Fibroblast of the aortic adventitia (primary cell): ENCODE data around the gene GATA2. TPM values are rescaled to one million over a fixed set of nuclear protein-coding genes. Genes with fewer than 3 reads are reported as not detected.
A peak's percentile ranks its signal among the peaks of the same experiment; 100 is the strongest.

Experiments used
- DNase-seq: peaks from one replicate; pipeline ENCODE4 v3.0.0-alpha.2; 2010; ENCODE audit warnings: low read depth
- H3K4me3 ChIP-seq: 2 replicates; pipeline ENCODE4 v1.5.1; 2011; ENCODE audit warnings: low read depth, mild to moderate bottlenecking, control low read depth, low read length, moderate library complexity
- total RNA-seq: library from RNA; depleted of rRNA; stranded (reverse); fragments of >200 nt; gene quantifications from 2 replicates; pipeline ENCODE4 v1.2.3, GENCODE V29; 2012; ENCODE audit warnings: low replicate concordance
- TF ChIP-seq, protein P1 (sequence below): IDR thresholded peaks from 2 replicates; pipeline ENCODE4 v1.5.1; 2011; ENCODE audit warnings: mild to moderate bottlenecking, low read length, control low read depth, inconsistent platforms; ENCODE audit not compliant: insufficient read depth

The GATA2 gene
- total RNA-seq, 1 donor = 9.3 TPM

DNA sequence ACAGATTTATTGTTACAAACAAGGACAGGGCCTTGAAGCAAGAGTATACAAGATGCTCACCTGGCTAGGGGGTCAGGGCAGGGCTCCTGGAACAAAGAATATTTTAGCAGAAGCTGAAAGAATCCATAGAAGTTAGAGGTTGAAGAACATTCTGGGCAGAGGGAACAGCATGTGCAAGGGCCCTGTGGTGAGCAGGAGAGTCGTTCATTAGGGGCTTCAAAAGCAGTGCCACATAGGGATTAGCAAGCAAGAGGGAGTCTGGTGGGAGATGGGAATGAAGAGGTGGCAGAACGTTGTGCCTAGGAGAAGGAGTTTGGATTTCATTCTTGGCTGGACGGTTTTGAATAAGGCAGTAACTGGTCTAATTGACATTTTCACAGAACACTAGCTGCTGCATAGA is 49.2 kb downstream of the GATA2 start:
- TF ChIP-seq, protein P1, sequence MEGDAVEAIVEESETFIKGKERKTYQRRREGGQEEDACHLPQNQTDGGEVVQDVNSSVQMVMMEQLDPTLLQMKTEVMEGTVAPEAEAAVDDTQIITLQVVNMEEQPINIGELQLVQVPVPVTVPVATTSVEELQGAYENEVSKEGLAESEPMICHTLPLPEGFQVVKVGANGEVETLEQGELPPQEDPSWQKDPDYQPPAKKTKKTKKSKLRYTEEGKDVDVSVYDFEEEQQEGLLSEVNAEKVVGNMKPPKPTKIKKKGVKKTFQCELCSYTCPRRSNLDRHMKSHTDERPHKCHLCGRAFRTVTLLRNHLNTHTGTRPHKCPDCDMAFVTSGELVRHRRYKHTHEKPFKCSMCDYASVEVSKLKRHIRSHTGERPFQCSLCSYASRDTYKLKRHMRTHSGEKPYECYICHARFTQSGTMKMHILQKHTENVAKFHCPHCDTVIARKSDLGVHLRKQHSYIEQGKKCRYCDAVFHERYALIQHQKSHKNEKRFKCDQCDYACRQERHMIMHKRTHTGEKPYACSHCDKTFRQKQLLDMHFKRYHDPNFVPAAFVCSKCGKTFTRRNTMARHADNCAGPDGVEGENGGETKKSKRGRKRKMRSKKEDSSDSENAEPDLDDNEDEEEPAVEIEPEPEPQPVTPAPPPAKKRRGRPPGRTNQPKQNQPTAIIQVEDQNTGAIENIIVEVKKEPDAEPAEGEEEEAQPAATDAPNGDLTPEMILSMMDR = no peak
- no peak overlapping the region for H3K4me3 ChIP-seq
- DNase-seq = no peak

DNA sequence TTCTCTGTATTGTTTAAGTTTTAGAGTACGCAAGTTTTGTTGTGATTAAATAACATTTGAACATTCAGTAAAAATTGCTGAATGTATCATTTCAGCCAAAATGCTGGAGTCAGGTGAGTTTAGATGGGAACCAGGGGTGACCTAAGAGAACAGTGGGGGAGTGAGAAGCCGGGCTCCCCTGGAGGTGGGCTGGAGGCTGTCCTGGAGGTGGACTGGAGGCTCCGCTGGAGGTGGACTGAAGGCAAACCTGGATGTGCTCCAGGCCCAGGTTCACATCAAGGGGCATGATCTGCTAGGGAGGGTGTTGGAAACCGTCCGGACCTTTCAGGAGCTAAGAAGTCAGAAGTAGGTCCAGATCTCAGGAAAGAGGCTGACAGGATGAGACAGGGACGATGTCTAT is 50.1 kb downstream of the GATA2 start:
- DNase-seq = no peak
- TF ChIP-seq, protein P1 = no peak
- no peak overlapping the region for H3K4me3 ChIP-seq

DNA sequence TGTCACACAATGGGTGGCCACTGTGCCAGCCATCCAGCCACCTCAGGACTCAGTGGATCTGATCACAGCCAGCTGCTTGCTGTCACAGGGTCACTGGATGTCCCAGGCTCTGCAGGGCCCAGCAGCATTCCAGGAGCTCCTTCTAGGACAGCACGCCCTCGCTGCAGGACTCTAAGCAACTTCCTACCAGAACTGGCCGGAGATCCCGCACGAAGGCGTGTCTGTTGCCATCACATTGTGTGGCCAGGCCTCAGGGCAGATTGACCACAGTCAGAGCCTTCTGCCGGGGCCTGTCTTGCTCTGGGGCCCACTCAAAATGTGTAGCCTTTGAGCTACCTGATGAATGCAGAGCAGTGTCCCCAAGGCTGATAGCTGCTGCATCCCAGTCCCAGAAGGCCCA is 50.9 kb downstream of the GATA2 start:
- TF ChIP-seq, protein P1 = no peak
- H3K4me3 ChIP-seq = no peak overlapping the region
- no peak for DNase-seq

DNA sequence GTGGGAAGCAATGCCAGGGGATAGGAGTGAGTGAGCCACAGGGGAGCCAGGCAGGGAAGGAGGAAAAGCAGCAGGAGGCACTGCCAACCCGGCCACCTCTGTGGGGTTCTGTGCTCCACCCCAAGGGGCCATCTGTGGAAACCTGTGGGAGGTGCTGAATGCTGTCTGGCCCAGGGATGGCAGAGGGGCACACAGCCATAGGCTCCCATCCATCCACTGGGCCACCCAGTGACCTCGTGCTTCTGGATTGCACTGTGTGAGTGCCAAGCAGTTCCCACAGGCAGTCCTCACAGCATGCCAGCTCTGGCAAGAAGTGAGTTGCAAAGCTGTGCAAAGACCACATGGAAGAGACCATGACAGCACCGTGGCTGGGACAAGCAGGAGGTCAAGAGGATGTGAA is 53.8 kb downstream of the GATA2 start:
- H3K4me3 ChIP-seq = no peak overlapping the region
- peak; percentile 33 for DNase-seq
- TF ChIP-seq, protein P1 = no peak

DNA sequence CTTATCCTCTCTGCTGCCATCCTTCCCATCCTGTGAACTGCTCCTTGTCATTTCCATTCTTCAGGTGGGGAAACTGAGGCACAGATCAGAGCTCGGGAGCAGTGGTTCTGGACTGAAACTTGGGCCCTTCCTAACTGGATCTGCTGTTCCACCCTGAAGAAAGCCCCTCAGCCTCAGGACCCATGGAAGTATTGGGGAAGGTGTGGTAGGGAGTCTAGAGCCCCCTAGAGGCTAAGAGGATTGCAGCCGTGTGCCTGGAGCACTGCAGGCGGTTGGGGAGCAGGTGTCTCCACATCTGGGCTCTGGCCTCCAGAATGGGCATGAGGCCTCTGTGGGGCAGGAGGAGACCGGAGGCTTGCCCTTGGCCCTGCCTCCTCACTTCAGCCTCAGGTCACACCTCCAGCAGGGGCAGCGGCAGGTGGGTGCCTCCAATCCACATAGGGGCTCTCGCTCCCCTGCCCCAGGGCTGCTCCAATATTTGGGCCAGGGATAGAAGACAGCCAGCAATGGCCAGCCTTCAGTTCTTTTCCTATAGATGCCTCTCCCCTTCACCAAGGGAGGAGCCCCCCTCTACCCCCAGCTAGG is 54.4 kb downstream of the GATA2 start:
- TF ChIP-seq, protein P1 = peak; percentile 35
- no peak overlapping the region for H3K4me3 ChIP-seq
- DNase-seq = no peak

DNA sequence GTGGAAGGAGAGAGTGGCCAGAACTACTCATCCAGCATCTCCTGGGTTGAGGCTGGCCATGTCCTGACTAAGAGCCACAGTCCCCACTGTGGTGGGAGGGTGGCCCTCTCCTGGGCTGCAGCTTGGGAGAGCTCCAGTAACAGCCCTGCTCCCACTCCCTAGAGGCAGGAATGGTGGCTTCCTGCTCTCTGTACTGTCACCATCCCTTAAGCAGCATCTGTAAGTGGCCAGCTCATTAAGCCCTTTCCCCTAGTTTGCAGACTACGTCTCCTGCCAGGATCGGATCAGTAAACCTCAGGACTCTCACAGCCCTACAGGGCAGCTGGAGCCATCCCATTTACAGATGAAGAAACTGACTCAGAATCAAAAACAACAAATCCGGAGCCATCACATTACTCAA is 56.8 kb downstream of the GATA2 start:
- no peak overlapping the region for H3K4me3 ChIP-seq
- TF ChIP-seq, protein P1 = no peak
- no peak for DNase-seq

DNA sequence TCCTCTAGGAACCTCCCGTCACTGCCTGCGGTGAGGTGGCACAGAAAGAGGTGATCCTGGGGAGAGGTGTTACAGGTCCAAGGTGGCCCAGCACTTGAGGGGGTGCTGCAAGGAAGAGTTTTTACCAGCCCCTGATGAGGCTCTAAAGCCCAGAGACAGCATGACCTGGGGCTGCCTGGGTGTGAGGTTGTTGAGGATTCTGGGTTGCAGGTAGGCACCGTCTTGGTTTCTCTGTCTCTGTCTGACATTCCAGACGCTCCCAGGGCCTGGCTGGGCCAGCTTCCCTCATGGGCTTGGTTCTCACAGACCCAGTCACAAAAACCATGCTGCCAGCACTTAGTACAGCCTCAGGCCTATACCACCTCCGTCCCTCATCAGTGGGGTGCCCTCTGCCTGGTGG is 57.4 kb downstream of the GATA2 start:
- TF ChIP-seq, protein P1 = no peak
- DNase-seq = no peak
- no peak overlapping the region for H3K4me3 ChIP-seq
